Right lung (tissue), 5 donors: Measurements from ENCODE around the gene GNB1L. TPM values are rescaled to one million over a fixed set of nuclear protein-coding genes. Genes with fewer than 3 reads are reported as not detected.

Source experiments
- DNase-seq, 2 donors: peaks; one replicate each; pipeline ENCODE4 v3.0.0-alpha.2; 2013
- polyA plus RNA-seq, 5 donors: library from polyadenylated mRNA; unstranded; fragments of 120-200 nt; gene quantifications; one replicate each; pipeline versions ENCODE4 v1.2.1 to v1.2.3, GENCODE V29; 2013; ENCODE audit warnings: inconsistent platforms in 1 of 5, low replicate concordance in 1 of 5; ENCODE audit not compliant: insufficient read length in 5 of 5, insufficient read depth in 1 of 5

The GNB1L gene
- polyA plus RNA-seq, 5 donors: 2.7 to 6.4 (median 6.1) TPM

- no peak for DNase-seq
Observed at GRCh38 chr22:19762568-19763457, 91.9 kb downstream of the GNB1L start.

- no peak for DNase-seq
Observed at GRCh38 chr22:19761725-19762567, 92.7 kb downstream of the GNB1L start.

GRCh38 chr22:19760951-19761724, 93.5 kb downstream of the GNB1L start:
- no peak for DNase-seq

- no peak for DNase-seq
Observed at GRCh38 chr22:19760058-19760950, 94.4 kb downstream of the GNB1L start, which contains the start of gene TBX1. Gene TBX1, plus strand, starts transcription at chr22:19760778. Its CDS starts 66 bp downstream, at chr22:19760844.

GRCh38 chr22:19759427-19760057, 95.1 kb downstream of the GNB1L start:
- DNase-seq: no peak

- no peak for DNase-seq
Observed at GRCh38 chr22:19758896-19759426, 95.7 kb downstream of the GNB1L start.

GRCh38 chr22:19757985-19758895, 96.4 kb downstream of the GNB1L start:
- no peak for DNase-seq

GRCh38 chr22:19757140-19757984, 97.3 kb downstream of the GNB1L start:
- no peak for DNase-seq

- no peak for DNase-seq
Observed at GRCh38 chr22:19756288-19757128, 98.2 kb downstream of the GNB1L start.

- DNase-seq: no peak
Observed at GRCh38 chr22:19755722-19756287, 98.9 kb downstream of the GNB1L start.

GRCh38 chr22:19755145-19755710, 99.4 kb downstream of the GNB1L start:
- DNase-seq: no peak

- DNase-seq: no peak
Observed at GRCh38 chr22:19754701-19755144, 100.0 kb downstream of the GNB1L start.

GRCh38 chr22:19753996-19754700, 100.5 kb downstream of the GNB1L start:
- DNase-seq: no peak

GRCh38 chr22:19753090-19753842, 101.4 kb downstream of the GNB1L start:
- no peak for DNase-seq
